HepG2 (cell line): ENCODE data around the gene PCYT2. TPM values are rescaled to one million over a fixed set of nuclear protein-coding genes. Genes with fewer than 3 reads are reported as not detected.

Experiments
- BCL3 ChIP-seq: sonication (generic); formaldehyde crosslinking; IDR thresholded peaks from 2 replicates; pipeline ENCODE4 v1.5.1; 2020; ENCODE audit warnings: mild to moderate bottlenecking, missing genetic modification reagents, moderate library complexity
- BCL6 ChIP-seq: IDR thresholded peaks from 2 replicates; pipeline ENCODE4 v1.6.1; 2016; ENCODE audit warnings: missing genetic modification reagents, missing compliant biosample characterization
- FOXA1 ChIP-seq, 2 experiments: fragments of 450-650 bp in 1 of 2; sonication (generic) in 1 of 2; formaldehyde crosslinking in 1 of 2; IDR thresholded peaks; 2 replicates each; pipeline versions ENCODE4 v1.4.0 to v1.6.1; 2016 to 2020; ENCODE audit warnings: missing genetic modification reagents in 1 of 2
- GATAD1 ChIP-seq: IDR thresholded peaks from 2 replicates; pipeline ENCODE4 v1.6.1; 2016; ENCODE audit warnings: missing genetic modification reagents, missing compliant biosample characterization
- GFI1 ChIP-seq: sonication (generic); formaldehyde crosslinking; IDR thresholded peaks from 2 replicates; pipeline ENCODE4 v1.5.0; 2020; ENCODE audit warnings: missing genetic modification reagents, mild to moderate bottlenecking, borderline replicate concordance
- HNF4A ChIP-seq: sonication (generic); formaldehyde crosslinking; IDR thresholded peaks from 2 replicates; pipeline ENCODE4 v1.4.0; 2020; ENCODE audit warnings: missing genetic modification reagents
- MIER2 ChIP-seq: IDR thresholded peaks from 2 replicates; pipeline ENCODE4 v1.6.1; 2016; ENCODE audit warnings: missing biosample characterization, missing genetic modification reagents
- POLR2AphosphoS5 ChIP-seq: IDR thresholded peaks from 2 replicates; pipeline ENCODE4 v1.6.1; 2012; ENCODE audit warnings: low read depth, low read length
- SRY ChIP-seq: sonication (generic); formaldehyde crosslinking; IDR thresholded peaks from 2 replicates; pipeline ENCODE4 v1.8.0; 2022; ENCODE audit warnings: mild to moderate bottlenecking, missing genetic modification reagents
- TAF1 ChIP-seq: sonication (generic); formaldehyde crosslinking; IDR thresholded peaks from 2 replicates; pipeline ENCODE4 v1.4.0; 2020; ENCODE audit warnings: missing genetic modification reagents
- TCF12 ChIP-seq, 2 experiments: fragments of 450-650 bp in 1 of 2; sonication (generic) in 1 of 2; formaldehyde crosslinking in 1 of 2; IDR thresholded peaks; 2 replicates each; pipeline versions ENCODE4 v1.6.1 to v1.8.0; 2017 to 2022; ENCODE audit warnings: antibody characterized with exemption in 1 of 2, mild to moderate bottlenecking in 1 of 2, missing genetic modification reagents in 1 of 2, moderate library complexity in 1 of 2
- TFE3 ChIP-seq: IDR thresholded peaks from 2 replicates; pipeline ENCODE4 v1.6.1; 2016
- TGIF2 ChIP-seq: IDR thresholded peaks from 2 replicates; pipeline ENCODE4 v1.6.1; 2016; ENCODE audit warnings: control low read depth, missing compliant biosample characterization
- ZFP90 ChIP-seq: sonication (generic); formaldehyde crosslinking; IDR thresholded peaks from 2 replicates; pipeline ENCODE4 v1.8.0; 2022; ENCODE audit warnings: missing genetic modification reagents, mild to moderate bottlenecking, inconsistent platforms, borderline replicate concordance
- ZNF331 ChIP-seq: sonication (generic); formaldehyde crosslinking; IDR thresholded peaks from 2 replicates; pipeline ENCODE4 v1.4.0; 2020; ENCODE audit warnings: missing genetic modification reagents
- ZNF501 ChIP-seq: sonication (generic); formaldehyde crosslinking; IDR thresholded peaks from 2 replicates; pipeline ENCODE4 v1.5.1; 2020; ENCODE audit warnings: mild to moderate bottlenecking, moderate library complexity, missing genetic modification reagents
- ZNF737 ChIP-seq: sonication (generic); formaldehyde crosslinking; IDR thresholded peaks from 2 replicates; pipeline ENCODE4 v1.5.0; 2020; ENCODE audit warnings: missing genetic modification reagents, mild to moderate bottlenecking, borderline replicate concordance
- ZNF792 ChIP-seq: IDR thresholded peaks from 2 replicates; pipeline ENCODE4 v1.6.1; 2016
- polyA plus RNA-seq, 8 experiments: library from polyadenylated mRNA; depleted of rRNA in 3 of 8; stranded (reverse) in 7 of 8; unstranded in 1 of 8; fragments of >200 nt; fragmentation: Illumina TruSeq in 4 of 8; extraction: Trizol in 4 of 8; gene quantifications; 2 replicates each; pipeline versions ENCODE4 v1.2.1 to v1.2.3, GENCODE V29; 2011 to 2016; ENCODE audit warnings: low read depth in 4 of 8, missing spikeins in 1 of 8, mixed read lengths in 1 of 8; ENCODE audit not compliant: insufficient read depth in 1 of 8
- total RNA-seq, 5 experiments: library from RNA; depleted of rRNA; stranded (reverse); fragments of >200 nt; fragmentation: Illumina TruSeq; extraction: Trizol; gene quantifications; 2 replicates each; pipeline ENCODE4 v1.2.3, GENCODE V29; 2016; ENCODE audit warnings: low read depth in 1 of 5
- TF ChIP-seq, protein P1 (sequence below): sonication (generic); formaldehyde crosslinking; conservative IDR thresholded peaks from 2 replicates; pipeline ENCODE4 v1.4.0; 2020; ENCODE audit warnings: missing genetic modification reagents
- TF ChIP-seq, protein P2 (sequence below): sonication (generic); formaldehyde crosslinking; IDR thresholded peaks from 2 replicates; pipeline ENCODE4 v1.4.0; 2020; ENCODE audit warnings: missing genetic modification reagents
- TF ChIP-seq, protein P3 (sequence below): sonication (generic); formaldehyde crosslinking; conservative IDR thresholded peaks from 2 replicates; pipeline ENCODE4 v1.4.0; 2020; ENCODE audit warnings: mild to moderate bottlenecking, missing genetic modification reagents, moderate library complexity

The PCYT2 gene
- total and polyA plus RNA-seq, 2 of the 13 experiments (the other 11 are each of a cell fraction or from before 2014, with no cell fraction given), result 147 to 297 TPM

- TF ChIP-seq BCL3 (CRISPR knock-in tag), result no peak
- no peak for TF ChIP-seq TFE3 (CRISPR knock-in tag)
- TF ChIP-seq, protein P1, sequence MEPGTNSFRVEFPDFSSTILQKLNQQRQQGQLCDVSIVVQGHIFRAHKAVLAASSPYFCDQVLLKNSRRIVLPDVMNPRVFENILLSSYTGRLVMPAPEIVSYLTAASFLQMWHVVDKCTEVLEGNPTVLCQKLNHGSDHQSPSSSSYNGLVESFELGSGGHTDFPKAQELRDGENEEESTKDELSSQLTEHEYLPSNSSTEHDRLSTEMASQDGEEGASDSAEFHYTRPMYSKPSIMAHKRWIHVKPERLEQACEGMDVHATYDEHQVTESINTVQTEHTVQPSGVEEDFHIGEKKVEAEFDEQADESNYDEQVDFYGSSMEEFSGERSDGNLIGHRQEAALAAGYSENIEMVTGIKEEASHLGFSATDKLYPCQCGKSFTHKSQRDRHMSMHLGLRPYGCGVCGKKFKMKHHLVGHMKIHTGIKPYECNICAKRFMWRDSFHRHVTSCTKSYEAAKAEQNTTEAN, result no peak
- TF ChIP-seq ZNF792 (CRISPR knock-in tag), result no peak
- TF ChIP-seq TAF1, result no peak
- TF ChIP-seq HNF4A (CRISPR knock-in tag), result no peak
- no peak for TF ChIP-seq ZNF331 (CRISPR knock-in tag)
- no peak for TF ChIP-seq SRY (CRISPR knock-in tag)
- TF ChIP-seq MIER2 (CRISPR knock-in tag), result no peak
- no peak for TF ChIP-seq TCF12 (IDR thresholded peaks at IDR 0.05)
- no peak for TF ChIP-seq TCF12 (CRISPR knock-in tag; IDR thresholded peaks at IDR 0.05)
- TF ChIP-seq ZFP90, result no peak
- TF ChIP-seq BCL6 (CRISPR knock-in tag), result no peak
- TF ChIP-seq FOXA1 (IDR thresholded peaks at IDR 0.05), result no peak
- no peak for TF ChIP-seq FOXA1 (CRISPR knock-in tag; IDR thresholded peaks at IDR 0.05)
- no peak for TF ChIP-seq TGIF2 (CRISPR knock-in tag)
- TF ChIP-seq, protein P2, sequence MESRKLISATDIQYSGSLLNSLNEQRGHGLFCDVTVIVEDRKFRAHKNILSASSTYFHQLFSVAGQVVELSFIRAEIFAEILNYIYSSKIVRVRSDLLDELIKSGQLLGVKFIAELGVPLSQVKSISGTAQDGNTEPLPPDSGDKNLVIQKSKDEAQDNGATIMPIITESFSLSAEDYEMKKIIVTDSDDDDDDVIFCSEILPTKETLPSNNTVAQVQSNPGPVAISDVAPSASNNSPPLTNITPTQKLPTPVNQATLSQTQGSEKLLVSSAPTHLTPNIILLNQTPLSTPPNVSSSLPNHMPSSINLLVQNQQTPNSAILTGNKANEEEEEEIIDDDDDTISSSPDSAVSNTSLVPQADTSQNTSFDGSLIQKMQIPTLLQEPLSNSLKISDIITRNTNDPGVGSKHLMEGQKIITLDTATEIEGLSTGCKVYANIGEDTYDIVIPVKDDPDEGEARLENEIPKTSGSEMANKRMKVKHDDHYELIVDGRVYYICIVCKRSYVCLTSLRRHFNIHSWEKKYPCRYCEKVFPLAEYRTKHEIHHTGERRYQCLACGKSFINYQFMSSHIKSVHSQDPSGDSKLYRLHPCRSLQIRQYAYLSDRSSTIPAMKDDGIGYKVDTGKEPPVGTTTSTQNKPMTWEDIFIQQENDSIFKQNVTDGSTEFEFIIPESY (CRISPR knock-in tag), result no peak
- no peak for TF ChIP-seq GFI1 (CRISPR knock-in tag)
- TF ChIP-seq POLR2AphosphoS5, result peak; percentile 8; the same call in 1 of the 2 replicates
- no peak for TF ChIP-seq ZNF501
- TF ChIP-seq, protein P3, sequence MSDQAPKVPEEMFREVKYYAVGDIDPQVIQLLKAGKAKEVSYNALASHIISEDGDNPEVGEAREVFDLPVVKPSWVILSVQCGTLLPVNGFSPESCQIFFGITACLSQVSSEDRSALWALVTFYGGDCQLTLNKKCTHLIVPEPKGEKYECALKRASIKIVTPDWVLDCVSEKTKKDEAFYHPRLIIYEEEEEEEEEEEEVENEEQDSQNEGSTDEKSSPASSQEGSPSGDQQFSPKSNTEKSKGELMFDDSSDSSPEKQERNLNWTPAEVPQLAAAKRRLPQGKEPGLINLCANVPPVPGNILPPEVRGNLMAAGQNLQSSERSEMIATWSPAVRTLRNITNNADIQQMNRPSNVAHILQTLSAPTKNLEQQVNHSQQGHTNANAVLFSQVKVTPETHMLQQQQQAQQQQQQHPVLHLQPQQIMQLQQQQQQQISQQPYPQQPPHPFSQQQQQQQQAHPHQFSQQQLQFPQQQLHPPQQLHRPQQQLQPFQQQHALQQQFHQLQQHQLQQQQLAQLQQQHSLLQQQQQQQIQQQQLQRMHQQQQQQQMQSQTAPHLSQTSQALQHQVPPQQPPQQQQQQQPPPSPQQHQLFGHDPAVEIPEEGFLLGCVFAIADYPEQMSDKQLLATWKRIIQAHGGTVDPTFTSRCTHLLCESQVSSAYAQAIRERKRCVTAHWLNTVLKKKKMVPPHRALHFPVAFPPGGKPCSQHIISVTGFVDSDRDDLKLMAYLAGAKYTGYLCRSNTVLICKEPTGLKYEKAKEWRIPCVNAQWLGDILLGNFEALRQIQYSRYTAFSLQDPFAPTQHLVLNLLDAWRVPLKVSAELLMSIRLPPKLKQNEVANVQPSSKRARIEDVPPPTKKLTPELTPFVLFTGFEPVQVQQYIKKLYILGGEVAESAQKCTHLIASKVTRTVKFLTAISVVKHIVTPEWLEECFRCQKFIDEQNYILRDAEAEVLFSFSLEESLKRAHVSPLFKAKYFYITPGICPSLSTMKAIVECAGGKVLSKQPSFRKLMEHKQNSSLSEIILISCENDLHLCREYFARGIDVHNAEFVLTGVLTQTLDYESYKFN, result no peak
- TF ChIP-seq ZNF737 (CRISPR knock-in tag), result no peak
- TF ChIP-seq GATAD1 (CRISPR knock-in tag), result no peak
Measured at GRCh38 chr17:81858170-81858966, 52.8 kb downstream of the PCYT2 start (continued).
